Duodenal mucosa (tissue), 2 donors: ENCODE data around the gene TUT7.
"Not testable (repeated sequence)": the region's sequence is repeated elsewhere in the genome, so short reads cannot be mapped to it uniquely, and the experiment has no call there.

Source experiments
- H3K27ac ChIP-seq: one replicate; pipeline ENCODE4 v1.7.0; 2013; ENCODE audit warnings: low read depth, low read length
- H3K27me3 ChIP-seq, 2 donors: one replicate each; pipeline ENCODE4 v1.7.0; 2013; ENCODE audit warnings: low read length in 2 of 2, control low read depth in 1 of 2; ENCODE audit not compliant: insufficient read depth in 2 of 2, control insufficient read depth in 1 of 2
- H3K36me3 ChIP-seq, 2 donors: one replicate each; pipeline ENCODE4 v1.7.0; 2013; ENCODE audit warnings: low read length in 2 of 2, control low read depth in 1 of 2; ENCODE audit not compliant: insufficient read depth in 2 of 2, control insufficient read depth in 1 of 2
- H3K4me1 ChIP-seq, 2 donors: one replicate each; pipeline ENCODE4 v1.7.0; 2013; ENCODE audit warnings: low read length in 2 of 2, control low read depth in 1 of 2; ENCODE audit not compliant: insufficient read depth in 2 of 2, control insufficient read depth in 1 of 2
- H3K4me3 ChIP-seq, 2 donors: one replicate each; pipeline ENCODE4 v1.7.0; 2013; ENCODE audit warnings: low read length in 2 of 2, low read depth in 1 of 2
- H3K9ac ChIP-seq, 2 donors: one replicate each; pipeline ENCODE4 v1.7.0; 2013; ENCODE audit warnings: low read length in 2 of 2, low read depth in 1 of 2
- H3K9me3 ChIP-seq, 2 donors: one replicate each; pipeline ENCODE4 v1.7.0; 2013; ENCODE audit warnings: low read length in 2 of 2, control low read depth in 1 of 2; ENCODE audit not compliant: control insufficient read depth in 1 of 2

Gene TUT7

GRCh38 chr9:86308687-86309086, 45.5 kb downstream of the TUT7 start:
- Histone ChIP-seq H3K4me1 (no peaks in the 10 kb centered on the region), H3K4me3 (no peak overlapping the region), H3K27ac (no peak overlapping the region), H3K27me3 (no peaks in the 10 kb centered on the region), H3K9ac (no peak overlapping the region), H3K9me3 (no peaks in the 10 kb centered on the region), H3K36me3 (peaks cover 46 to 77% of the 10 kb centered on the region in 2 donors)

GRCh38 chr9:86304236-86304730, 49.9 kb downstream of the TUT7 start:
- Histone ChIP-seq H3K4me3 (no peak overlapping the region), H3K27ac (no peak overlapping the region), H3K9ac (no peak overlapping the region), H3K27me3 (no peaks in the 10 kb centered on the region), H3K9me3 (no peaks in the 10 kb centered on the region), H3K4me1 (no peaks in the 10 kb centered on the region), H3K36me3 (peaks cover 47 to 92% of the 10 kb centered on the region in 2 donors)

GRCh38 chr9:86303316-86303975, 50.8 kb downstream of the TUT7 start:
- Histone ChIP-seq H3K9me3 (no peaks in the 10 kb centered on the region), H3K36me3 (peaks cover 48 to 93% of the 10 kb centered on the region in 2 donors), H3K27ac (no peak overlapping the region), H3K4me1 (no peaks in the 10 kb centered on the region), H3K4me3 (no peak overlapping the region), H3K9ac (no peak overlapping the region), H3K27me3 (no peaks in the 10 kb centered on the region)

DNA sequence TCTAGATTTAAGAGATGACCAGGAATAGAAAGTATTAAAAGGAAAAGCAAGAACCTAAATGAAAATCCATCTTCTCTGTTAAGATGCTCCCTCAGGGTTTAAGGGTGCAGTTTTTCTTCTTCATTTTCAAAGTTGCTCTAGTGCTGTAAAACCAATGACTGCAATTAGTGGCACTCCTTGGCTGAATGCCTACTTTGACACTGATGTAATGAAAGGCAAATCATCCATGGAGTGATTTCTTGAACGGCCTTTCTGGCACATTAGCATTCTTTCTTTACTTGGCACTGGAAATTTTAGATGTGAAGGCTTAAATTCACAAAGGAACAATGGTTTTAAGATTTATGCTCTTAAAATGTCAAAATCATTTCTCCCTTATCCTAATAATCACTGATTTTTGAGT, 52.5 kb downstream of the TUT7 start:
- Histone ChIP-seq H3K27me3 (no peaks in the 10 kb centered on the region), H3K4me1 (no peaks in the 10 kb centered on the region), H3K9ac (no peak overlapping the region), H3K36me3 (peaks cover 55 to 91% of the 10 kb centered on the region in 2 donors), H3K9me3 (no peaks in the 10 kb centered on the region), H3K27ac (no peak overlapping the region), H3K4me3 (no peak overlapping the region)

GRCh38 chr9:86300701-86301100, 53.5 kb downstream of the TUT7 start:
- Histone ChIP-seq H3K27ac (no peak overlapping the region), H3K4me3 (no peak overlapping the region), H3K4me1 (no peaks in the 10 kb centered on the region), H3K27me3 (no peaks in the 10 kb centered on the region), H3K9ac (no peak overlapping the region), H3K9me3 (no peaks in the 10 kb centered on the region), H3K36me3 (peaks cover 49 to 90% of the 10 kb centered on the region in 2 donors)

DNA sequence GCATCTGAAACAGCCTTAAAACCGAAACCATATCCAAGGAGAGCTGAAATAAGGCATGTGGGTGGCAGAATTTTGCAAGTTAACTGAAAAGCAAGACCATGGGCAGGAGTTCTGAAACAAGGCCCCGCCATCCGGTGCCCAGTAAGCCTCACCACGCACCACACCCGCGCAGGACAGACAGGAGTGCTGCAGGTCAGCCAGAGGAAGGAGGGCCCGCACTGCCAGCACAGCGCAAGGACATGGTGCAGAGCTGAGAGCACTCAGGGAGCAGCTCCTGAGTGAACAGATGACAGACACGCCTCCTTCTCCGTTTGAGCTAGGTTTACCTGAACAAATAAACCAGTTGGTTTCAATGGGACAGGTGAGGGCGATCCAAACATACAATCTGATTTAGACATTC, 55.3 kb downstream of the TUT7 start:
- no peak overlapping the region for H3K9ac ChIP-seq
- no peak overlapping the region for H3K4me3 ChIP-seq
- H3K27ac ChIP-seq = no peak overlapping the region
- no peaks in the 10 kb centered on the region for H3K9me3 ChIP-seq
- peaks cover 42 to 75% of the 10 kb centered on the region in 2 donors for H3K36me3 ChIP-seq
- H3K4me1 ChIP-seq = no peaks in the 10 kb centered on the region
- no peaks in the 10 kb centered on the region for H3K27me3 ChIP-seq

DNA sequence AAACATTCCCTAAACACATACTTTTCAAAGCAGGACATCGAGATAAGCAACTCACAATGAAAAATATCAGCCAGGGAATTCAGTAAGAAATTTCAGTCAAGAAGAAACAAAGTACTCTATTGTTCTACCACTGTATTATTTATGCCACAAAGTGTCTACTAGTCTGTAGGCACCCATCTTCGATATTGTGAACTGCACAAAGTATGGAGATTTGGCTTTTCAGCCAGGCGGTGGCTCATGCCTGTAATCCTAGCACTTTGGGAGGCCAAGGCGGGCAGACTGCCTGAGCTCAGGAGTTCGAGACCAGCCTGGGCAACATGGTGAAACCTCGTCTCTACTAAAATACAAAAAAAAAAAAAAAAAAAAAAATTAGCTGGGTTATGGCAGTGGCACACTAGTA, 63.9 kb downstream of the TUT7 start:
- H3K36me3 ChIP-seq, H3K9ac ChIP-seq, H3K4me3 ChIP-seq, H3K27ac ChIP-seq, H3K9me3 ChIP-seq, H3K4me1 ChIP-seq, H3K27me3 ChIP-seq: not testable (repeated sequence)

DNA sequence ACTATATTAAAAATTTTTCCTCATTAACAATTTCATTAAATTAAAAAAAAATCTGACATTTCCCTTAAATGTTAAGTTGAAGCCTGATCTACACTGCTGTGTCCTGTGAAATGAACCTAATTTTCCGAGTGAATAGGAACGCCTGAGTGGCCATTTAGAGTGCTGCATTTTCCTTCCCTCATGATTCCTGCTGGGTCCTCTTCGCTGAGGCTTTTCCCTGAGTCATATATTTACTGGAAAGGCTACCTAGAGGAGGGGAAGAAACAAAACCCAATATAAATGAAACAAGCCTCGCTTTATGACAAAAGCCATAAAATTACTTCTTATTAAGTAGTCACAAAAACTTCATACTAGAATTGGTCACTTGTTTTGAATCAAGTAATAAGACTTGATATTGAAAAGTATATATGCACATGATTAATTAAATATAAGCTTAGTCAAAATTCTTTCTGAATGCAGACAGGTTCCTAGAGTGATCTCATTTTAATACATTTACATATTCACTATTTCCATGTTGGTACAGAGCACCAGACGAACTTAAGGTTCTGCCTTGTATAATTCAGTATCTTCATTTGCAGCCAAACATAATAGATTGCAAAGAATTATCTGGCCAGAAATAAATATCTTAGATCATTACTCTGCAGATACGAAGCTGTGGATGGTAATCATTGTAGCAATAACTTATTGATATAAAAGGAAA, 65.6 kb downstream of the TUT7 start:
- no peak overlapping the region for H3K9ac ChIP-seq
- H3K4me3 ChIP-seq = no peak overlapping the region
- no peaks in the 10 kb centered on the region for H3K9me3 ChIP-seq
- no peaks in the 10 kb centered on the region for H3K27me3 ChIP-seq
- peaks cover 0 to 8% of the 10 kb centered on the region in 2 donors for H3K36me3 ChIP-seq
- H3K4me1 ChIP-seq = no peaks in the 10 kb centered on the region
- H3K27ac ChIP-seq = no peak overlapping the region

DNA sequence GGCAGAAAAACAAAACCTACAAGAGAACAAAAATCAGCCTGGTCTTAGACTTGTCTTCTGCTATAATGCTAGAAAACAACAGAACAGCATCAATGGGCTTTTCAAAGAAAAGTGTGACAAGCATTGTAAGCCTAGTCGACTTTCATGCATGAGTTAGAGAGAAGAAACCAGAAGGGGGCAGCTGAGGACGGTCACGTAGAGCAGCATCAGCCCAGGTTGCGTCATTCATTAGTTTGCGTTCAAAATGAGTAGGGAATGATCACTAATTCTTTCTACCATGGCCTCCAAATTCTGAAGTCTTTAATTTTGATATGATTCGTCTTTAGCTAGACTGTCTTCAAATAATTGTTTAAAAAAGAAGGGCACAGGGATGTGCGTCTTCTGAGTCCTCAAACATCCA, 67.2 kb downstream of the TUT7 start:
- no peaks in the 10 kb centered on the region for H3K27me3 ChIP-seq
- H3K9me3 ChIP-seq = no peaks in the 10 kb centered on the region
- H3K27ac ChIP-seq = no peak overlapping the region
- peaks cover 7 to 8% of the 10 kb centered on the region in 2 donors for H3K4me1 ChIP-seq
- H3K36me3 ChIP-seq = peaks cover 0 to 8% of the 10 kb centered on the region in 2 donors
- H3K4me3 ChIP-seq = no peak overlapping the region
- no peak overlapping the region for H3K9ac ChIP-seq

- Histone ChIP-seq H3K9ac (no peak overlapping the region), H3K4me3 (no peak overlapping the region), H3K27ac (no peak overlapping the region), H3K27me3 (no peaks in the 10 kb centered on the region), H3K36me3 (peaks cover 0 to 8% of the 10 kb centered on the region in 2 donors), H3K4me1 (peaks cover 7 to 10% of the 10 kb centered on the region in 2 donors), H3K9me3 (no peaks in the 10 kb centered on the region)
Measured at GRCh38 chr9:86286278-86286677, 67.9 kb downstream of the TUT7 start.
